OCI-LY7 (cell line): ENCODE data around the gene RAPGEF4.

ENCODE experiments used
- CTCF ChIP-seq: fragments of 200-600 bp; sonication (generic); conservative IDR thresholded peaks from 2 replicates; pipeline ENCODE4 v1.5.1; 2014; ENCODE audit warnings: mild to moderate bottlenecking, antibody characterized with exemption, low read length, moderate library complexity, mixed read lengths
- EZH2phosphoT487 ChIP-seq: fragments of 200-600 bp; sonication (generic); IDR thresholded peaks from 2 replicates; pipeline ENCODE4 v1.6.1; 2018; ENCODE audit warnings: low read depth, borderline replicate concordance, mild to moderate bottlenecking, mixed run types, antibody characterized with exemption, low read length, moderate library complexity, mixed read lengths

GRCh38 chr2:172995323-172996244, 259.9 kb downstream of the RAPGEF4 start:
- TF ChIP-seq CTCF (no peak), EZH2phosphoT487 (no peak)
